Hindlimb muscle (tissue), 1 donor: ENCODE data around the gene PTPRN. TPM values are rescaled to one million over a fixed set of nuclear protein-coding genes. Genes with fewer than 3 reads are reported as not detected.
"Not testable (repeated sequence)": the region's sequence is repeated elsewhere in the genome, so short reads cannot be mapped to it uniquely, and the experiment has no call there.

Experiments
- DNase-seq: peaks from one replicate; pipeline ENCODE4 v3.0.0-alpha.2; 2013
- polyA plus RNA-seq: library from polyadenylated mRNA; unstranded; fragments of 120-200 nt; gene quantifications from one replicate; pipeline ENCODE4 v1.2.1, GENCODE V29; 2013; ENCODE audit not compliant: insufficient read length

Gene PTPRN
- polyA plus RNA-seq, result 0.12 TPM

DNA sequence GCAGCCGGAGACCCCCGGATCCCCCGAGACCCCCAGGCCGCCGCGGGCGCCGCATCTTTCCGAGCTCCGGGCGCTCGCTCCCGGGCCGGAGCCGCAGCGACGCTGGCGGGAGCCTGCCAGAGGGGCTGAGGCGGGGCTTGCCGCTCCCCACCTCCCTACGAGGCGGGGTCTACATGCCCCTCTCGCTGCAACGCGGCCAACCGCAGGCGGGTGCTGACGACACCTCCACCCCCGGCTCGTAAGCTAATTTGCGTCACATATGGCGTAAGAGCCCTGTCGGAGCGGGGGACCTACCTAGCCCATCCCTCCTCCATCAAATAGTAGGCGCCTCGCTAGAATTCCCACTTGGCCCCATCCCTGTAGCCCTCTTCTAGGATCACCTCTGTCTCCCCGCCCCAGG, at the start of gene PTPRN:
PTPRN (minus strand) TSS at position 124 of the 400 bp plus-strand sequence; CDS start at position 55, 69 bp downstream.
- no peak for DNase-seq

DNA sequence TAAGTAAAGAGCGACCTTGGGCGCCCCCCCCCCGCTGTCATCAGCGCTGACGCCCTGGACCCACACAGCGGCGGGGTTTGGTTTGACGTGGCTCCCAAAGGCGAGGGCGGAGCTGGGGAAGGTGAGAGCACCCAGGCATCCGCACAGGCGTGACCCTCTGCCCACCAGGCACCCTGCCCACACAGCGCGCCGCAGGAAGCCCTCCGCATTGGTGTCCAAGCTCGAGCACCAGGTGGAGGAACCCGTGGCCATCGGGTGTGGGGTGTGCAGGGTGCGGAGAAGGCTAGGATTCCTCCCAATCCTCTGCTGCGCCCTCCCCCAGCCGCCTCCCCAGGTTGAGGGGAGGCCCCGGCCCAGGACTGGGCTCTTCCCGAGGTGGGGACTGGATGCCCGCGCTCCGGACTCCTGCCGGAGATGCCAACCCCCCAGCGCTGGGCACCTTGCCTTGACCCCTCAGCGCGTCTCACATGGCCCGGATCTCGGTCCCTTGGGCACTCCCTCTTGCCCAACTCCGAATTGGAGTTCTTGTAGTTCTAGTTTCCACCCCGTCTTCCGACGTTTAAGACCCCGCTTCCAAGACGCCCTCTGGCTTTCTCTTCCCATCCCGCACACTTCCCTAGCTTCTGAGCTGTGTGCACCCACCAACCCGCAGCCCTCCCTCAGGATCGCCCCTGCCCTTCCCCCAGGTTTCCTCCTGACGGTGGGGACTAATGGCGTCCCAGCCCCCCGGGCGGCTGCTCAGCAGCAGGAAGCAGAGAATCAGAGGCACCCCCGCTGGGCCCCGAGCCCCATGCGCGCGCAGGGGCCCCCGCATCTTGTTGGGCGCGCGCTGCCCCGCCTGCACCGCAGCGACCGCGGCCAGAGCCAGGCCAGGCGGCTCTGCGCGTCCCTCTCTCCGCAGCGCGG, 49.2 kb upstream of the PTPRN start:
- DNase-seq, result no peak

DNA sequence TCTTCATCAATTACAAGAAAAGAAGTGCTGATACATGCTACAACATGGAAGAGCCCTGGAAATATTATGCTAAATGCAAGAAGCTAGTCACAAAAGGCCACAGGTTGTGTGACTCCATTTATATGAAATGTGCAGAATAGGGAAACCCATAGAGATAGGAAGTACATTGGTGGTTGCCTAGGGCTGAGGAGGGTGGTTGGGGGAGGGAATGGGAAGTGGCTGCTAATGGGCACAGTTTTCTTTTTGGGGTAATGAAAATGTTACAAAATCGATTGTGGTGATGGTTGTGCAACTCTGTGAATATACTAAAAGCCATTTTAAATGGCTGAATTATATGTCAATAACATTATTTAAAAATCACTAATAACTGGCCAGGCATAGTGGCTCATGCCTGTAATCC, 47.6 kb upstream of the PTPRN start:
- DNase-seq, result no peak

DNA sequence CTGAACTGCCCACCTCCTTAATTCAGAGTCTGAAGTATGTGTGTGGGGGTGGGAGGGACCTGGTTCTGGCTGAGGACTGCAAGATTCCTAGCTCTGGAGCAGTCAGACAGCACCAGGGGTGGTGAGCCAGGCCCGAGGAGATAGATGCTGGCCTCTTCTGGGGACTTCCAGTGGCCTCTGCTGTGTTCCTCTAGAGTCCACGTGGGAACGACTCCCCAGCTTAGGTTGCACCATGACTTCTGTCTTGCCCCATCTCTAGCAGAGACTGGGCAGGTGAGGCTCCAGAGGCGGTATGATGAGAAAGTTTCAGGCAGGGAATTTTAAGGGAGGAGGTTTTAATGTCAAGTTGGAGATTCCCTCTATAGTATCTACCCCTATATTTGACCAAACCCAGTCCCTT, 45.4 kb upstream of the PTPRN start:
- no peak for DNase-seq

DNA sequence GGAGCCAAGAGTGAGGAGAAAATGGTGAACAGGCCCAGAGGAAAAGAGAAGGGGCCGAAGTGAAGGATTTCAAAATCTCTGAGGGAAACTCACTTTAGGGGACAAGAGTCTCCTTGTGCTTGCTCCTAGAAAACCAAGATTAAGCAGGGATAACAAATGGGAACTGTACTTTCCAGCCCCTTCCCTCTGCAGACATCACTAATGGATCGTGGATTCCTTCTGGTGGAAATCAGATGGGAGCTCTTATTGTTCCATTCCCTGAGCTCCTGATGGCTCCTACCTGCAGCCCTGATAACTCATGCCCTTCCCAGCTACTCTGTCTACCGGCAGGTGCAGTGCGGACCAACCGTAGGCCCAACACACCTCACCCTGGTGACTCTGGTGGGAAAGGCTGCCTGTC, 43.9 kb upstream of the PTPRN start:
- DNase-seq, result no peak

DNA sequence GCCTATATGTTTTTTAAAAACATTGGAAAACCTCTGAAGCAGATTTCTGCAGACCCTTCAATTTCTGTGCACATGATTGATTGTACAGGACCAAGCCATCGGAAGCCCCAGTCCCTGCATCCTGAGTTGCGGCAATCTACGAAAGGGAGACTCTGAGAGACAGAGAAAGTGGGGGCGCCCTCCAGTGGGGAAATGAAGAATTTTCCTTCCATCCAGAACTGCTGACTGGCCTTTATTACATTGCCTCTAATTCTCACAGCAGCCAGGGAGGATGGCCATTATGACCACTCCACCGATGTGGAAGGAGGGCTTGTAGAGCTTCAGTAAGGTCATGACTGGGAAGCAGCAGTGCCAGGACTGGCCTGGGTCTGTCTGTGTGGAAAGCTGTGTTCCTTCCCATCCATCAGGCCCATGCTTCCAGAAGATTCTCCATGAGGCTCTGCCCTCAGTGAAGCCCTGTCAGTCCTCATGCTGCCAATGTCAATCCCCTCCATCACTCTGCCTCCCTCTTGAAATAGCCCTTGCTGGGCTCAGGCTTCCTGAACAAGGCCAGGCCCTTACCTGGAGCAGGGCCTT, 43.3 kb upstream of the PTPRN start:
- peak; percentile 24 for DNase-seq

DNA sequence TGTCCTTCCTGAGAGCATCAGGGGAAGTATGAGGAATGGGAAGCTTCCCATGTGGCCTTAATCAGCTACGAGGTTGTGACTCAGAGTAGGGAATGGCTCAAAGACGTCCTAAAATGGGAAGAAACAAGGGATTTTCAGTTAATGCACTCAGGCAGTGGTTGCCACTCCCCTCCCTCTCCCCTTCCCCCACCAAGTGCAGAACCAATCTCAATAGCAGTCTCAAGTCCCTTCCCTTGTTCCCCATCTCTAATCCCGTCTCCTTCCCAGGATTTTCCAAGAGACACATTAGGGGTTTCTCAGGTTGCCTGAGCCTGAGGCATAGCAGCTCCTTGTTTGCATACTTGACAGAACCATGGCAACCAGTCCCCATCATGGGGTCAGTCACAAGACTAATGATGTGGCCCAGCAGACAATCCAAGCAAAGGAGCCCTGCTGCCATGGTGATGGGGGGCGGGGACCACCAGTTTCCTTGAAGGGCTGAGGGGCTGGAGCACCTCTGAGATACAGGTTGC, 41.6 kb upstream of the PTPRN start:
- DNase-seq, result no peak

DNA sequence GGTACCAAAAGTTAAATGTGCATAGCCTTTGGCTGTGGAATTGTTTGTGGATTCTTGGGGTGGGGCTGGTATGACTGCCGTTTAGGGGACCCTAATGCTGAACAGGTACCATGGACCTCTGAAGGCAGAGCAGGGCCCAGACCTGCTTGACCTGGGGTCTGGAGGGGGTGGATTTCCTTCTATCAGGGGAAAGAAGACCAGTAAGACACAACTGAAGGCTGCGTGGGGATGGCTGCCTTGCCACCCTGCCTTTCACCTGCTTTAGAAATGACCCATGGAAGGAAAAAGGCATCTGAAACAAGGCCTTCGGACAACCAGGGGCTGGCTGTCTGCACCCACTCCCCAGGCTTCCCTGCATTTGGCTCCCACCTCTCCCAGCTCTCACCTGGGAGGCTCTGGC, 41.0 kb upstream of the PTPRN start:
- DNase-seq, result no peak

DNA sequence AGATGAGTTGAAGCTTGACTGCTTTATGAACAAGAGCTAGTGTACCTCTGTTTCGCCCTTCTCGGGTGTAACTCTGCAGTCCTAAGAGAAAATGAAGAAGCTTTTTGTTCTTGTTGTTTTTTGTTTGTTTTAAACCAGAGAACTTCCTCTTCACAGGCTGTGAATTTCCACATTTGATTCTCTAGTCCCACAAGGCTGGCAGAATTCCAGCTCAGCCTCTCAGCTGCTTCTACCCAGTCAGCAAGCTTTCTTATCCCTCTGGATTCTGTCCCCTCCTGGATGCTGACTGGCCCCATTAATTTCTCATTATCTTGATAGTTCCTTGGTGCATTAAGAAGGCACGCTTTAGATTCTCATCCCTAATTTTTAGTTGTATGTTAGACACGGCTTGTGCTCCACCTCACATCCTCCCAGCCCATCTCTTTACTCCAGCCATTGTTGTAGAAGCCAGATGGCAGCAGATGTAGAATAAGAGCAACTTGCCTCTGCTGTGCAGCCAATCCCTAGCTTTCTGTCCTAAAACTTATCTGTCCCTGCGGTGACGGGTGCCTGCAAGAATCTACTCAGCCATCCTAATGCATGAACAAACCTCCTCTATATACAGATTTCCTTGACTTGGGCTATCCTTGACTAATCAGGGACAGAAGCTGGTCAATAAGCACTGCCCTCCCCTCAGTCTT, 35.7 kb upstream of the PTPRN start:
- peak; percentile 38 for DNase-seq

DNA sequence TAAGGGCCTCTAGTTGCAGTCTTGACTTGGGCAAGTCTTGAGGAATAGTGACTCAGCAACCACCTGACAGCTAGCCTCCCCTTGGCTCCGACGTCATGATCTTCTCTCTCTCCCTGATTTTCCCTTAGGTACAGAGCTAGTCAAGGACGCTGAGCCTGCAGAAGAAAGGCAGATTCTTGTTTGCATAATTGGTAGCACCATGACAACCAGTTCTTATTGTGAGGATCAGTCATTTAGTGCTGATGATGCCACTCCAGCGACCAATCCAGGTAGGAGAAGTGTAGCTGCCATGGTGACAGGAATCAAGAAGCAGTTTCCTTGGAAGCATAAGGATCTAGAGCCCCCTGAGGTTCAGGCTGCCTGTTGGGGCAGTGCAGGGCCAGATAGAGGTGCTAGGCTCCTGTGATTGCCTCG, 26.2 kb upstream of the PTPRN start:
- no peak for DNase-seq

DNA sequence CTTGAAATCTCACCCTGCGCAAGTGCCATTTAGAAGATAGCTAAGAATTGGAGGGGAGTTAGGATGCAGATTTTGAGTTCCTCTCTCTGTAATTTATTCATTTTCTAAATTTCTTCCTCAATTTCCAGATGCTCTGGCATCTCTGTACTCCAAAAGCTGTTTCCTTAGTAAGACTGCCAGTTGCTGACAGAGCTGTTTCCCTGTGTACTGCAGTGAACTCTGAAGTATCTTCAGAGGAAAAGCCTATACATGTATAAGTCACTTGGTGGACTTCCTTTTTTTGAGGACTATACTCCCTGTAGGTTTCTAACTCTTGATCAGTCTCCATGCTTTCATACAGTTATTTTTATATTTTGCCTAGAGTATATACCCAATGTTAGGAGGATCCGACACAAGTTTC, 24.9 kb upstream of the PTPRN start:
- no peak for DNase-seq

DNA sequence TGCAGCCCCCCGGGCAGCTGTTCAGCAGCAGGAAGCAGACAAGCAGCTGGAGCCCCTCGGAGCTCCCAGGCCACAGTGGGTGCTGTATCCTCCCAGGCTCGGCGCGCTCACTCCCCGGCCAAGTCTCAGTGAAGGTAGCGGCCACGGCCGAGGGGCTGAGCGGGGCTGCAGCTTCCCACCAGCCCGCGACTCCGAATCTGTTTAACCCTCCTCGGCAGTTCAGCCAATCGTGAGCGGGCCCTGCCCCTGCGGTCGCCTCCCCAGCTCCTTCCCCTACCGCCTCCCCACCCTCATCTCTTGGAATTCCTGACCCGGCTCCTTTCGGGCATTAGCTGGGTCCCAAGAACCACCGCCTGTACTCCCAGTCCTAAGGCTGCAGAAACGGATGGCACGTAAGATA, 23.3 kb upstream of the PTPRN start, which contains the start of gene RESP18:
RESP18 (minus strand) TSS at position 203 of the 400 bp plus-strand sequence.
- DNase-seq, result no peak

DNA sequence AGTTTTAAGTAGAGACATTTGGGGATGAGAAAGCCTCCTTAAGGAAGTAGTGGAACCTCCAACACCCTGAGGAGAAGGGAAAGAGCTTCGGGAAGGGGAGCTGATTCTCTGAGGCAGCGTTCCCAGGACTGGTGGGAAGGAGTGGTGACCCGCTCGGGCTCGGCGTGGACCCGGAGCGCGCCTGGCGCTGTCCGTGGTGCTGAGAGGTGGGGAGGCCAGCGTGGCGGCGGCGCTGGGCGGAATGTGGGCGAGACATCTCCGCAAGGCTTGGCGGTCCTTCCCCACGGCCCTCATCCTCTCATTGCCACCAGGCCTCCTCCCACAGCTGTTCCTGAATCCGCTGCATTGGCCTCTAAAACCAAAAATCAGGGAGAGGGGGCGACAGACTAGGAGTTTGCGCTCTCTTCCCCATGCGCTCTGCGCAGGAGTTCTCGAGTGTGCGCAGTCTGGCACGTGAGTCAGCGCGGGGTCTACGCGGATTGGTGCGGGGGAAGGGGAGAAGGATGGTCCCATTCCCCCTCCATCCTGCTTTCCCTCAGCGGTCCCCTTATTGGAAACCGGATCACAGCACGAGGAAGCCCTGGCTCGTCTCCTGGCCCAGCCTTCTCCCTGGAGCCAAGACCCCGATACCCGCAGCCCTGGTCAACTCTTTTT, 22.5 kb upstream of the PTPRN start:
- DNase-seq, result peak; percentile 59

DNA sequence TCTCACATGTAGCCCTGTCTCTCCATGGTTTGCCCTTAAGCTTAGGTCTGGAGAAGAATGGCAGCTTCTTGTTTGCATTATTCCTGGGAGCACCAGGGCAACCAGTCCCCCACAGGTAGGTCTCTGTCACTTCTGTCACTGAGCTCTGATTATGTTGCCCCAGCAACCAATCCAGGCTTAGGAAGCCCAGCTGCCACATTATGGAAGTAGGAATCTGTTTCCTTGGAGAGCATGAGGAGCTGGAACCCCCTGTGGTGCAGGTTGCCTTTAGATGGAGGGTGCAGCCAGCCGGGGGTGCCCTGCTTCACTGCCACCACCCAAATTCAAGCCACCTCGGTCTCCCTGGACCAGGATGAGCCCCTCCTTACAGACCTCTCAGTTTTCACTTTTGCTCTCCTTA, 18.5 kb upstream of the PTPRN start:
- no peak for DNase-seq

DNA sequence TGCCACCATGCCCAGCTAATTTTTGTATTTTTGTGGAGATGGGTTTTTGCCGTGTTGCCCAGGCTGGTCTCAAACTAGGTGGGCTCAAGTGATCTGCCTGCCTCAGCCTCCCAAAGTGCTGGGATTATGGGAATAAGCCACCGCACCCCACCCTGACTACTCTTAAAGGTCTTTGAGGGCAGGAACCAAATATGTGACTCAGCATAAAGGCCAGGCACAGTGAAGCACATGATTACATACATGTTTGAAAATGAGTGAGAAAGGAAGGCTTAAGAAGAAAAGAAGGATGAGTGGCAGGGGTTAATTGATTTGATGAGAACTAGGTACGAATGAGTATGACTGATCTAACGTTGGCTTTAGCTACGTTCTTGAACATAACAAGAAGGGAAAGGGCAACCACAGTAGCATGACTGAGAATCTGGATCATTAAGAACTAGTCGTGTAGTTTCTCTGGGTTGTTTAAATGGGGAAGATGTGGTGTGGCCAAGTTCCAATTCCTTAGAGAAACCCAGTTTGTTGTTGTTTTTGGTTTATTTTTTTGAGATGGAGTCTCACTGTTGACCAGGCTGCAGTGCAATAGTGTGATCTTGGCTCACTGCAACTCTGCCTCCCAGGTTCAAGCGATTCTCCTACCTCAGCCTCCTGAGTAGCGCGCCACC, 16.6 kb upstream of the PTPRN start:
- DNase-seq, result no peak

DNA sequence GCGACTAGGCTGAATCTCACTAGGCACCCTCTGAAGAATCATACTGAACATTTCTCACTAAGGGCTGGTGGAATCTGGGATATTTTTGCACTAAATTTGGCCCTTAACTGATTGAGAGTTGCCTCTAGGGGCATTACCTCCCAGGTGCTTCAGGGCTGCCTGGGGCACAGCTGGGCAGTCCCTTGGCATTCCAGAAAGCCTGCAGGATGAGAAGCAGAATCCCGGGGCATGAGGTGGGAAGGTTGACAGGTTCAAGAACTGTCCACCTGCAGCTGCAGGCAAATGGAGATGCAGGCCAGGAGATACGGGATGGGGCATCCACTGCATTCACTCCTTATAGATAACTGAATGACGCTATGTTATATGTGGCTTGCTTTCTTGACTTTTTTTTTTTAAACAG, 15.9 kb upstream of the PTPRN start:
- DNase-seq, result no peak

DNA sequence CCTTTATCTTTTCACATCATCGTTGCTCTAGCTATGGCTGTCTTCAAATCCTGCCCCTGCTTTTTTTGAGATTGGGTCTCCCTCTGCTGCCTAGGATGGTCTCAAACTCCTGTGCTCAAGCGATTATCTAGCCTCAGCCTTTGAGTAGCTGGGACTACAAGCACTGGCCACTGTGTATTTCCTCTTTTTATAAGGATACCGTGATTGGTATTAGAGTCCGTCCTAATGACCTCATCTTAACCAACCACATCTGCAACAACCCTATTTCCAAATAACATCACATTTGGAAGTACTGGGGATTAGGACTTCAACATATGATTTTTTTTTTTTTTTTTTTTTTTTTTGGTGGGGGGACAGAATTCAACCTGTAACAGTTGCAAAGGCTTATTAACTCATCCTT, 14.2 kb upstream of the PTPRN start:
- no peak for DNase-seq

DNA sequence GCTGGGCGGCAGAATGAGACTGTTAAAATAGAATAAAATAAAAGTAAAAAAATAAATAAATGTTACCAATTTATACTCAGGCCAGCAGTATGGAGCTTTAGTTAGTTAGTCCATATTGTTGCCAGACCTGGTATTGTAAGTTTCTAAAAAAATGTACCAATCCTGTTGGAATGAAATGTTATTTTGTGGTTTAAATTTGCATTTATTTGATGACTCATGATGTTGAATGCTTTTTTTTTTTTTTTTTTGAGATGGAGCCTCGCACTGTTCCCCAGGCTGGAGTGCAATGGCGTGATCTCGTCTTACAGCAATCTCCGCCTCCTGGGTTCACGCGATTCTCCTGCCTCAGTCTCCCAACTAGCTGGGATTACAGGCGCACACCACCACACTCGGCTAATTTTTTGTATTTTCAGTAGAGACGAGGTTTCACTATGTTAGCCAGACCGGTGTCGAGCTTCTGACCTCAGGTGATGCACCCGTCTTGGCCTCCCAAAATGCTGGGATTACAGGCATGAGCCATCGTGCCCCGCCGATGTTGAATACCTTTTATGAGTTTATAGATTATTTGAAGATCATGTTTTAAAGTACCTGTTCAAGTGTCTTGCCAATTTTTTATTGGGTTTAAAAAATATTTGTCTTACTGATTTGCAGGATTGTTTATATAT, 5.7 kb upstream of the PTPRN start:
- DNase-seq, result no peak

DNA sequence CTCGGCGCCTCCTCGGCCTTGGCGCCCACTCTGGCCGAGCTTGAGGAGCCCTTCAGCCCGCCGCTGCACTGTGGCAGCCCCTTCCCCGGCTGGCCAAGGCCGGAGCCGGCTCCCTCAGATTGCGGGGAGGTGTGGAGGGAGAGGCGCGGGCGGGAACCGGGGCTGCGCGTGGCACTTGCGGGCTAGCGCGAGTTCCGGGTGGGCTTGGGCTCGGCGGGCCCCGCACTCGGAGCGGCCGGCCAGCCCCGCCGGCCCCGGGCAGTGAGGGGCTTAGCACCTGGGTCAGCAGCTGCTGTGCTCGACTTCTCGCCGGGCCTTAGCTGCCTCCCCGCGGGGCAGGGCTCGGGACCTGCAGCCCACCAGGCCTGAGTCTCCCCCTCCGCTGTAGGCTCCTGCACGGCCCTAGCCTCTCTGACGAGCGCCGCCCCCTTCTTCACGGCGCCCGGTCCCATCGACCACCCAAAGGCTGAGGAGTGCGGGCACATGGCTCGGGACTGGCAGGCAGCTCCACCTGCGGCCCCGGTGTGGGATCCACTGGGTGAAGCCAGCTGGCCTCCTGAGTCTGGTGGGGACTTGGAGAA, 3.6 kb upstream of the PTPRN start:
- not testable (repeated sequence) for DNase-seq

DNA sequence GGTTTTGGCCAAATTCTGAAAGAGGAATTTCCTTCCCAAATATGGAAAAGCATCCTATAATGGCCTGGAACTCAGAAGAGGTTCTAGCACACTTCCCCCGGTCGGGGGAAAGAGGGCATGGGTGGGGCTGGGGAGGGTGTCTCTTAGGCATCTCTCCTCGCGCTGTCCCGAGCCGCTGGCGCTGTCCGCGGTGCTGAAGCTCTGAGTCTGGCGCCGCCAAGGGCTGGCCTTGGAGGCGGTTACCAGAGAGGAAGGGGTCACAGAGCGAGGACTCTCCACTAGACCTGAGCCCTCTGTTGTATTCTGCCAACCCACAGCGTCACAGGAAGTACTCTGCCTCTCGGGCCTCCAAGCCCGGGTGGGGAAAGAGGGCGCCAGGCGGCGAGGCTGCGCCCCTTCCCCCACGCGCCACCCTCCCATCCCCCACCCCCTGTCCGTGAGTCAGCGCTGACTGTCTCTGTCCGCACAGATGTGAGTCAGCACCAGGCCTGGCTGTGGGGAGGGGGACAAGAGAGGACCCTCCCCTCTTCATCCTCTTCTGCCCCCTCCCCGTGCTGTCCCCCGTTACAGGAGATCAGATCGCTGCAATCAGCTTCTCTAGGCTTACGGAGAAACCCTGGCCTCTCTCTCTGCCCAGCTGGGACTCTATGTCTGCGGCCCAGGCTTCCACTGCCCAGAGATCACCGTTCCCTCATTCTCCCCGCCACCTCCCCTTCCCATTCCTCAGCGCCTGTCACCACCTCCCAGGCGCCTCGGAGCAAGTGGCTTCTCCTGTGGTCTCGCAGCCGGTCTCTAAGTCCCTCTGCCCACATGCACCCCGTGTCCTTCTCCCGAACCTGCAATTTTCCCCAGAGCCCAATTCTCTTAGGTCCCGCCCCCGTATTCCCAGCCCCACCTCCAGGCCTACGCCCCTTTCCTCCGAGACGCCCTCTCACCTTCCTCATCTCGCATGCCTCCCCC, 779 bp downstream of the PTPRN start:
- DNase-seq, result peak; percentile 69
